ENCODE results near the gene PRSS53.

Gene PRSS53

GRCh38 chr16:31125844-31126243 is 37.1 kb upstream of the PRSS53 start:
- no peaks in the 10 kb centered on the region for H3K79me2 ChIP-seq (ENCODE audit: insufficient read depth, low read length)
- H4K20me1 ChIP-seq (ENCODE audit: low read depth, low read length) = no peaks in the 10 kb centered on the region
- H3K9ac ChIP-seq (ENCODE audit: low read length) = no peak overlapping the region
- TF ChIP-seq CTCF (IDR thresholded peaks at IDR 0.05; ENCODE audit: insufficient read depth, low read length, poor library complexity, severe bottlenecking) = no peak
- TF ChIP-seq EZH2phosphoT487 (conservative IDR thresholded peaks at IDR 0.05; ENCODE audit: low read length) = no peak
- no peak overlapping the region for H3K27ac ChIP-seq (ENCODE audit: low read depth, low read length)
- H3K9me3 ChIP-seq (ENCODE audit: insufficient read depth, low read length) = no peaks in the 10 kb centered on the region
- no peaks in the 10 kb centered on the region for H3F3A ChIP-seq (ENCODE audit: insufficient read depth)
- H3K36me3 ChIP-seq (ENCODE audit: low read length) = peaks cover 7% of the 10 kb centered on the region; the same call in 1 of the 2 replicates
- no peak overlapping the region for H2AFZ ChIP-seq (ENCODE audit: low read depth, low read length, severe bottlenecking)
- no peak overlapping the region for H3K4me3 ChIP-seq (ENCODE audit: insufficient read depth, low read length, poor library complexity, severe bottlenecking)
- no peak overlapping the region for H3K4me2 ChIP-seq (ENCODE audit: low read depth, low read length, poor library complexity, severe bottlenecking)
- no peaks in the 10 kb centered on the region for H3K27me3 ChIP-seq (ENCODE audit: low read length)
- H3K9me2 ChIP-seq (replicated peaks; ENCODE audit: insufficient read depth, low read length) = no peaks in the 10 kb centered on the region

DNA sequence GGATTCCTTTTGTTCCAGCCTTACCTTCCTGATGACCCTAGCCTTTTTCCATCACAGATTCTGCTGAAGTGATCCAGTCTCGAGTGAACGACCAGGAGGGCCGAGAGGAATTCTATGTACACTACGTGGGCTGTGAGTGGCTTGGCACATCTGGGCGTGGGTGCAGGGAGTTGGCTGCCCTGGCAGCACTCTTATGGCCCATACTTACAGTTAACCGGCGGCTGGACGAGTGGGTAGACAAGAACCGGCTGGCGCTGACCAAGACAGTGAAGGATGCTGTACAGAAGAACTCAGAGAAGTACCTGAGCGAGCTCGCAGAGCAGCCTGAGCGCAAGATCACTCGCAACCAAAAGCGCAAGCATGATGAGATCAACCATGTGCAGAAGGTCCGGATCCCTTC is 31.4 kb upstream of the PRSS53 start:
- H3K4me2 ChIP-seq (ENCODE audit: low read depth, low read length, poor library complexity, severe bottlenecking) = no peak overlapping the region
- no peaks in the 10 kb centered on the region for H3F3A ChIP-seq (ENCODE audit: insufficient read depth)
- H3K9me3 ChIP-seq (ENCODE audit: insufficient read depth, low read length) = no peaks in the 10 kb centered on the region
- H4K20me1 ChIP-seq (ENCODE audit: low read depth, low read length) = peaks cover 8% of the 10 kb centered on the region; the same call in 1 of the 2 replicates
- H3K4me3 ChIP-seq (ENCODE audit: insufficient read depth, low read length, poor library complexity, severe bottlenecking) = no peak overlapping the region
- H3K27ac ChIP-seq (ENCODE audit: low read depth, low read length) = no peak overlapping the region
- peaks cover 12% of the 10 kb centered on the region; the same call in 1 of the 2 replicates for H3K36me3 ChIP-seq (ENCODE audit: low read length)
- no peaks in the 10 kb centered on the region for H3K27me3 ChIP-seq (ENCODE audit: low read length)
- peaks cover 22% of the 10 kb centered on the region for H3K79me2 ChIP-seq (ENCODE audit: insufficient read depth, low read length)
- no peaks in the 10 kb centered on the region for H3K9me2 ChIP-seq (replicated peaks; ENCODE audit: insufficient read depth, low read length)
- H3K9ac ChIP-seq (ENCODE audit: low read length) = no peak overlapping the region
- TF ChIP-seq EZH2phosphoT487 (conservative IDR thresholded peaks at IDR 0.05; ENCODE audit: low read length) (no peak), CTCF (IDR thresholded peaks at IDR 0.05; ENCODE audit: insufficient read depth, low read length, poor library complexity, severe bottlenecking) (no peak)
- no peak overlapping the region for H2AFZ ChIP-seq (ENCODE audit: low read depth, low read length, severe bottlenecking)

DNA sequence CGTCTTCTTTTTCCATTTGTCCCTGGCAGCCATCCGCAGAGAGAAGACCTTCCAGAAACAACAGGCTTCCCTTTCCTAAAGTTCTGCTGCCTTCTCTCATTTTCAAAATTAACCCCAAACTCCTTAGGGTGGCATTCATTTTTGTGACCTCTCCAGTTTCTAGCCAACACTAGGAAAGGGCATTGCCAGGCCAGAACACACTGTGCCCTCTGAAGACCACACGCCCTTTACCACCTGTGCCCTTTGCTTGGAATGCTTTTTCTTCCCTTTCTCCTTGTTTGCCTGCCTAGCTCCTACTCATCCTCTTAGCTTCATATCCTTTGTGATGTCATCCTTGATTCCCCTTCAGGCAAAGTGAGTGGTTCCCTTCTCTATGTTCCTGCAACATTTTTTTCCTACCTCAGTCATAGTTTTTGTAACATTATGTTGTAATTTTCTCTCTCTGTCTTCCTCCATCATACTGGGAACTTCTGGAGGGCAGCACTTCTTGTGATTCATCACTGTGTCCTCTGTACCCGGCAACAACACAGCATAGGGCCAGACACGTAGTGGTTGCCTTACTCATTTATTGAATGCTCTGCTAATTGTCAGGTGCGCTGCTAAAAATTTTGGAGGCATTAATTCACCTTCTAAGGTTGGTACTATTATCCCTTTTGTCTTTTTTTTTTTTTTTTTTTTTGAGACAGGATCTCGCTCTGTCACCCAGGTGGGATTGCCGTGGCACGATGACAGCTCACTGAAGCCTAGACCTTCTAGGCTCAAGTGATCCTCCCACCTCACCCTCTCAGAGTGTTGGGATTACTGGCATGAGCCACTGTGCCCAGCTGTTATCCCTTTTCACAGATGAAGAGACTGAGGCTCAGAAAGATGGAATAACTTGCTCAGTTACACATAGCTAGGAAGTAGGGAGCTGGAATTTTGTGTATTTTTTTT is 29.7 kb upstream of the PRSS53 start:
- Histone ChIP-seq H3K79me2 (ENCODE audit: insufficient read depth, low read length) (peaks cover 22% of the 10 kb centered on the region), H3K9ac (ENCODE audit: low read length) (peak overlapping the region; percentile 70), H4K20me1 (ENCODE audit: low read depth, low read length) (peaks cover 8% of the 10 kb centered on the region; the same call in 1 of the 2 replicates), H3K27me3 (ENCODE audit: low read length) (no peaks in the 10 kb centered on the region), H3K4me2 (ENCODE audit: low read depth, low read length, poor library complexity, severe bottlenecking) (peak overlapping the region; percentile 92), H3K27ac (ENCODE audit: low read depth, low read length) (peak overlapping the region; percentile 12; the same call in 1 of the 2 replicates), H3K36me3 (ENCODE audit: low read length) (peaks cover 12% of the 10 kb centered on the region; the same call in 1 of the 2 replicates), H2AFZ (ENCODE audit: low read depth, low read length, severe bottlenecking) (no peak overlapping the region), H3K4me3 (ENCODE audit: insufficient read depth, low read length, poor library complexity, severe bottlenecking) (peak overlapping the region; percentile 88), H3K9me2 (replicated peaks; ENCODE audit: insufficient read depth, low read length) (no peaks in the 10 kb centered on the region), H3F3A (ENCODE audit: insufficient read depth) (0 out of 2 replicates have a peak, but pooled peaks cover 1% of the 10 kb centered on the region), H3K9me3 (ENCODE audit: insufficient read depth, low read length) (no peaks in the 10 kb centered on the region)
- TF ChIP-seq EZH2phosphoT487 (conservative IDR thresholded peaks at IDR 0.05; ENCODE audit: low read length) (no peak), CTCF (IDR thresholded peaks at IDR 0.05; ENCODE audit: insufficient read depth, low read length, poor library complexity, severe bottlenecking) (no peak)
